Effector memory CD8-positive, alpha-beta T cell (primary cell): ENCODE results near the gene GPER1.

ENCODE experiments used
- ATAC-seq: fragments of 150-1000 bp; cut with Tn5 transposase; replicated peaks from 2 replicates; pipeline ENCODE4 v1.10.0; 2021; ENCODE audit warnings: mild to moderate bottlenecking, moderate library complexity
- DNase-seq, 3 experiments: peaks; one replicate each; pipeline ENCODE4 v3.0.0; 2021
- H3K27ac Mint-ChIP-seq, 2 donors: one replicate each; pipeline ENCODE4 v1.8.0; 2022; ENCODE audit warnings: mild to moderate bottlenecking in 2 of 2, mixed read lengths in 2 of 2, moderate library complexity in 2 of 2
- H3K27me3 Mint-ChIP-seq, 2 donors: one replicate each; pipeline ENCODE4 v1.8.0; 2022; ENCODE audit warnings: mixed read lengths in 2 of 2
- H3K36me3 Mint-ChIP-seq: one replicate; pipeline ENCODE4 v1.8.0; 2022; ENCODE audit warnings: mild to moderate bottlenecking, moderate library complexity, mixed read lengths; ENCODE audit not compliant: insufficient read depth
- H3K4me1 Mint-ChIP-seq, 2 donors: one replicate each; pipeline ENCODE4 v1.8.0; 2022; ENCODE audit warnings: low read depth in 2 of 2, mixed read lengths in 2 of 2
- H3K4me3 Mint-ChIP-seq, 2 donors: one replicate each; pipeline ENCODE4 v1.8.0; 2022; ENCODE audit warnings: mild to moderate bottlenecking in 2 of 2, mixed read lengths in 2 of 2, moderate library complexity in 2 of 2
- H3K9me3 Mint-ChIP-seq, 2 donors: one replicate each; pipeline ENCODE4 v1.8.0; 2022; ENCODE audit warnings: mixed read lengths in 2 of 2

The GPER1 gene

GRCh38 chr7:1093502-1093843 is 5.6 kb downstream of the GPER1 start:
- peaks cover 0 to 6% of the 10 kb centered on the region in 2 donors for H3K4me1 Mint-ChIP-seq
- no peaks in the 10 kb centered on the region for H3K9me3 Mint-ChIP-seq
- no peaks in the 10 kb centered on the region for H3K36me3 Mint-ChIP-seq
- no peak overlapping the region for H3K4me3 Mint-ChIP-seq
- no peaks in the 10 kb centered on the region for H3K27me3 Mint-ChIP-seq
- DNase-seq (no peak), ATAC-seq (no peak)
- no peak overlapping the region for H3K27ac Mint-ChIP-seq

GRCh38 chr7:1093916-1094508 is 6.1 kb downstream of the GPER1 start:
- H3K27ac Mint-ChIP-seq = no peak overlapping the region
- ATAC-seq (no peak), DNase-seq (no peak)
- H3K27me3 Mint-ChIP-seq = no peaks in the 10 kb centered on the region
- peaks cover 0 to 6% of the 10 kb centered on the region in 2 donors for H3K4me1 Mint-ChIP-seq
- no peak overlapping the region for H3K4me3 Mint-ChIP-seq
- no peaks in the 10 kb centered on the region for H3K9me3 Mint-ChIP-seq
- H3K36me3 Mint-ChIP-seq = no peaks in the 10 kb centered on the region

- no peaks in the 10 kb centered on the region for H3K36me3 Mint-ChIP-seq
- H3K27me3 Mint-ChIP-seq = no peaks in the 10 kb centered on the region
- no peak overlapping the region for H3K4me3 Mint-ChIP-seq
- ATAC-seq (no peak), DNase-seq (no peak)
- no peak overlapping the region for H3K27ac Mint-ChIP-seq
- H3K4me1 Mint-ChIP-seq = peaks cover 0 to 6% of the 10 kb centered on the region in 2 donors
- H3K9me3 Mint-ChIP-seq = no peaks in the 10 kb centered on the region
These were observed 7.0 kb downstream of the GPER1 start for GRCh38 chr7:1094870-1095269.

GRCh38 chr7:1095621-1096155 is 7.8 kb downstream of the GPER1 start:
- Mint-ChIP-seq H3K36me3 (no peaks in the 10 kb centered on the region), H3K9me3 (no peaks in the 10 kb centered on the region), H3K4me3 (no peak overlapping the region), H3K27me3 (no peaks in the 10 kb centered on the region), H3K4me1 (peaks cover 0 to 6% of the 10 kb centered on the region in 2 donors), H3K27ac (no peak overlapping the region)
- DNase-seq (no peak), ATAC-seq (no peak)

GRCh38 chr7:1096156-1097119 is 8.5 kb downstream of the GPER1 start:
- no peak for ATAC-seq
- Mint-ChIP-seq H3K27ac (no peak overlapping the region), H3K4me1 (peaks cover 0 to 2% of the 10 kb centered on the region in 2 donors), H3K9me3 (no peaks in the 10 kb centered on the region), H3K36me3 (no peaks in the 10 kb centered on the region), H3K4me3 (no peak overlapping the region), H3K27me3 (no peaks in the 10 kb centered on the region)
- no peak for DNase-seq

- no peak for ATAC-seq
- Mint-ChIP-seq H3K36me3 (no peaks in the 10 kb centered on the region), H3K27ac (no peak overlapping the region), H3K4me3 (no peak overlapping the region), H3K4me1 (no peaks in the 10 kb centered on the region), H3K9me3 (no peaks in the 10 kb centered on the region), H3K27me3 (no peaks in the 10 kb centered on the region)
- no peak for DNase-seq
These were observed 9.2 kb downstream of the GPER1 start for GRCh38 chr7:1097120-1097504.

GRCh38 chr7:1098243-1099153 is 10.6 kb downstream of the GPER1 start:
- DNase-seq (no peak), ATAC-seq (no peak)
- Mint-ChIP-seq H3K36me3 (no peaks in the 10 kb centered on the region), H3K27me3 (no peaks in the 10 kb centered on the region), H3K9me3 (no peaks in the 10 kb centered on the region), H3K4me1 (peaks cover 6% of the 10 kb centered on the region in 2 donors), H3K4me3 (no peak overlapping the region), H3K27ac (no peak overlapping the region)

- no peak for DNase-seq
- Mint-ChIP-seq H3K4me3 (no peak overlapping the region), H3K27ac (no peak overlapping the region), H3K4me1 (peaks cover 9% of the 10 kb centered on the region in 2 donors), H3K9me3 (no peaks in the 10 kb centered on the region), H3K27me3 (no peaks in the 10 kb centered on the region), H3K36me3 (no peaks in the 10 kb centered on the region)
- ATAC-seq = no peak
These were observed 11.2 kb downstream of the GPER1 start for GRCh38 chr7:1099154-1099542.

GRCh38 chr7:1099637-1100036 is 11.7 kb downstream of the GPER1 start:
- Mint-ChIP-seq H3K27ac (no peak overlapping the region), H3K36me3 (no peaks in the 10 kb centered on the region), H3K4me3 (no peak overlapping the region), H3K9me3 (no peaks in the 10 kb centered on the region), H3K27me3 (no peaks in the 10 kb centered on the region), H3K4me1 (peaks cover 9 to 11% of the 10 kb centered on the region in 2 donors)
- DNase-seq = no peak
- ATAC-seq = no peak

- no peaks in the 10 kb centered on the region for H3K27me3 Mint-ChIP-seq
- no peak overlapping the region for H3K4me3 Mint-ChIP-seq
- ATAC-seq (no peak), DNase-seq (no peak)
- H3K4me1 Mint-ChIP-seq = peaks cover 9 to 11% of the 10 kb centered on the region in 2 donors
- no peaks in the 10 kb centered on the region for H3K9me3 Mint-ChIP-seq
- H3K36me3 Mint-ChIP-seq = no peaks in the 10 kb centered on the region
- H3K27ac Mint-ChIP-seq = no peak overlapping the region
These were observed 12.5 kb downstream of the GPER1 start for GRCh38 chr7:1100386-1100785.

- H3K27ac Mint-ChIP-seq = no peak overlapping the region
- no peaks in the 10 kb centered on the region for H3K9me3 Mint-ChIP-seq
- no peaks in the 10 kb centered on the region for H3K36me3 Mint-ChIP-seq
- H3K27me3 Mint-ChIP-seq = no peaks in the 10 kb centered on the region
- no peak for DNase-seq
- ATAC-seq = no peak
- no peak overlapping the region for H3K4me3 Mint-ChIP-seq
- H3K4me1 Mint-ChIP-seq = peaks cover 9 to 11% of the 10 kb centered on the region in 2 donors
These were observed 13.1 kb downstream of the GPER1 start for GRCh38 chr7:1100834-1101562.

GRCh38 chr7:1101563-1102431 is 13.9 kb downstream of the GPER1 start:
- H3K4me1 Mint-ChIP-seq = peaks cover 9 to 11% of the 10 kb centered on the region in 2 donors
- H3K27ac Mint-ChIP-seq = peak overlapping the region in 1 of 2 donors; percentile 53
- no peak for ATAC-seq
- no peaks in the 10 kb centered on the region for H3K36me3 Mint-ChIP-seq
- no peaks in the 10 kb centered on the region for H3K27me3 Mint-ChIP-seq
- no peak for DNase-seq
- H3K9me3 Mint-ChIP-seq = no peaks in the 10 kb centered on the region
- peak overlapping the region; percentile 59 to 79 for H3K4me3 Mint-ChIP-seq
